Esophagus muscularis mucosa (tissue), 3 donors: ENCODE results near the gene MAL.

Source experiments
- CTCF ChIP-seq, 3 experiments: fragments of 200-600 bp in 2 of 3; fragments of 450-650 bp in 1 of 3; sonication (generic) in 2 of 3; IDR thresholded peaks; one replicate each; pipeline ENCODE4 v1.5.1; 2017 to 2019; ENCODE audit warnings: antibody characterized with exemption in 3 of 3, mild to moderate bottlenecking in 2 of 3, moderate library complexity in 1 of 3
- POLR2AphosphoS5 ChIP-seq, 2 donors: sonication (generic); formaldehyde crosslinking; IDR thresholded peaks; one replicate each; pipeline ENCODE4 v1.6.1; 2017; ENCODE audit warnings: antibody characterized with exemption in 2 of 2

DNA sequence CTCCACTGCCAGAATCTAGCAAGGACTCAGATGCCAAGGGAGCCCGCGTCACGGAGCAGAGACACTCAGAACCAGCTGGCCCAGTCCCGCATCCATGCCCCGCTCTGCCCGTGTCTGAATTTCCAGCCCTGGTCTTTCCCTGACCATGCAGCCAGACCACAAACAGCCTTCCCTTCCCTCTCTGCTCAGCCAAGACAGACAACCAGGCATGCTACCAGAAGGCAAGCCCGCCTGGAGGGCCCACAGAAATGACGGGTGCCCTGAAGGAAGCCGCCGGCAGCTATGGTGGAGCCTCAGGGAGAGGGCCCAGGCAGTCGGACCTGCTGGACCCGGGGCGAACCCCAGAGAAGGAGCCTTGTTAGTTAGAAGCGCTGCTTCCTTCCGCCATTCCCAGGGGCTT, 45.1 kb upstream of the MAL start:
- no peak for TF ChIP-seq CTCF (IDR thresholded peaks at IDR 0.05)
- TF ChIP-seq POLR2AphosphoS5 (IDR thresholded peaks at IDR 0.05) = no peak
